GM18498 (cell line): ENCODE data around the gene HAPLN3.
"Not testable (repeated sequence)": the region's sequence is repeated elsewhere in the genome, so short reads cannot be mapped to it uniquely, and the experiment has no call there.

Experiments used
- ATAC-seq: cut with Tn5 transposase; IDR thresholded peaks from one replicate; pipeline ENCODE4 v1.9.1; 2021; ENCODE audit warnings: mild to moderate bottlenecking, moderate library complexity; ENCODE audit not compliant: unreplicated experiment

HAPLN3 gene

DNA sequence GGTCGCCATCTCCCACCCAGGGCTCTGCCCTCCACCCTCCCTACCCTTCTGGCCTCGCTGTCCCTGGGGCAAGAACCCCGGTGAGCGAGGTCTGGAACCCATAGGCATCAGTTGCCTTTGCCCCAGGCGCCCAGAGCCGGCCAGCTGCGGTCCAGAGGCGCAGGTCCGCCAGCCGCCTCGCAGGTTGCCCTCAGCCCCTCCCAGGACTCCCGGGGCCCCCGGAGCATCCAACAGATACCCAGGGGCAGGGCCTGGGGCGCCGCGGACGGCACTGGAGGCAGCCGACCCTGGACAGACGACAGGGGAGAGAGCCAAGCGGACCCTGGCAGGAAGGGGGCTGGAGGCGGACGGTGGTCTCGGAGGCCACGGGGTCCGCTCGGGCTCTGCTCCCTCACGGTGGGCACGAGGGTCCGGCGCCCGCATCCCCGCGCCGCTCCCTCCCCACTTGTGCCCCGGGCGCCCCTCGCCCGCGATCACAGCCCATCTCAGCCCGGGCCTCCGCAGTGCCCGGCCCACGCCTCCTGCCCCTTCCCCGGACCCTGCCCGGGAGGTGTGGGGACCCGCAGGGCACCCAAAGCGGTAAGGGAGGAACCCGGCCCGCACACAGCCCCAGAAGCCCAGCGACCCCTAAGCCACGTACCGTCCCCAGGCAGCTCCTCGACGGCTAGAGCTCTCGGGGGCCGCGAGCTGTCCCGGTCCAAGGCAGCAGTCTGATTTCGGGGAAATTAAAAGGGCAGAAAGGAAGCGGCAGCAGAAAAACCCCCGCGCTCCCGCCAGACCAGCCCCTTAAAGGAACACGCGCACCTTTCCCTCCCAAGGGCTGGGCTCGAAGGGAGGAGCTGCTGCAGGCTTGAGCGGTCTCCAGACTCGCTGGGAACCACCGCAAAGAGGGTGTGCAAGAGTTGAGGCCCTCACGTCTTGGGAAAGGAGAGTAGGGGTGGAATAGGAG, at the start of gene HAPLN3:
Gene HAPLN3, minus strand, starts transcription at position 726 of the 949 bp plus-strand sequence. CDS start 8,246 bp downstream, outside the sequence.
- peak; percentile 42 for ATAC-seq

- ATAC-seq, result no peak
Measured at GRCh38 chr15:88940110-88940675, 44.8 kb upstream of the HAPLN3 start.

DNA sequence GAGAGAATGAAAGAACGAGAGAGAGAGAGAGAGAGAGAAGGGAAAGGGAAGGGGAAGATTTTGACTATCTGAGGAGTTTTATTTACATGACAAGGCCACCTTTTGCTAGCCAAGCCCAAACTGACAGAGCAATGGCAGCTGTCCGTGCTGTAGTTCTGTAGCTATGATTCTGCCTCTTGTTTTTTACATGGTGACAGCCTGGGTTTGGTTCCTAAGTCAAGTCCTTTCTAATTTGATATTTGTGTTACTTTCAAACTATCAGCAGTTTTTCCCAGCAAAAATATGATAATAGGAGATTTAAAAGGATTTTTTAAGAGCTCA, 44.1 kb upstream of the HAPLN3 start:
- no peak for ATAC-seq

DNA sequence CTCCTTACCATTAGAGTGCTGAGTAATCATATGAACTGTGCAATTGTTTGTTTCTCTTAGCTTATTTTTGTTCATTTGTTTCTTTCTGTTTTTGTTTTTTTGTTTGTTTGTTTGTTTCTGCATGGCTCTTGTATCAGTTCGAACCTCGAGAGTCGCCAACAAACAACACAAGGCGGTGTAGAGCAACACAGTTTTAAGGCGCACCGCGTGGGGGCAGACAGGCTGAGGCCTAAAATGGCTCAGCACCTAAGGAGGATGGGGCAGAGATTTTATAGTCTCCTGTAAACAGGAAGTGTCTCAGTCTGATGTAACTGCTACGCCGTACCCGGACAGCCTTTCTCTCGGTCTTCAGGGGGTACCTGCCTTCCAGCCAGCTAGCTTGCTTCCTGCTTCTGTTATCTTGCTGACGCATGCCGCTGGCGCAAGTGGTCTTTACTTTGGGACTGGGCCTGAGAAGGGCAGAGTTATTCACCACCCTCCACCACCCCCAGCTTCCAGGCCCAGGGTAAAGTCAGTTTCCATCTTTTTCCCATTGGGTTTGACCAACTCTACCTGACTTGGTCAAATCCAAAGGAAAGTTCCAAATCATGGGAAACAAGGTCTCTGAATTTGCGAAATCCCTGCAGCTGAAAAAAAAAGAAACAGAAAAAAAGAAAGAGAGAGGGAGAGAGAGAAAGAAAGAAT, 43.6 kb upstream of the HAPLN3 start:
- ATAC-seq, result no peak

GRCh38 chr15:88934449-88934848, 39.1 kb upstream of the HAPLN3 start:
- ATAC-seq, result not testable (repeated sequence)

DNA sequence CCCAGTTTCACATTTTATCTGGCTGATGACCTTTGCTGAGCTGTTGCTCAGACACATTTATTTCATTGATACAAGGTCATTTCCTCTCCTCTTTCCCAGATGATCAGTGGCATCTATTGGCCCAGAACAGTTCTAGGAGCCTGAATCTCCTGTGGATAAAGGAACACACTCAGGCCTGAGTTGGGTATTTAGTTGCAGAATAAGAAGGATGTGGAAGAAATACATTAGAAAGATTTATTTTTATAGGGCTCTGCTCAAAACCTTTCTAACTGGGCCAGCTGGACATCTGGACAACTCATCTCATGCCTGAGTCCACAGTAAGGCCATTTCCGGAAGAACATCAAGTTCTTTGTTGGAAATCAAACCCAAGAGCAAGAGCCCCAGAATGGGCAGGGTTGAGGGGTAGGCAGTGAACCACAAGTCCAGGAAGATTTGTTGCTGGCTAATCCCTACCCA, 37.6 kb upstream of the HAPLN3 start:
- no peak for ATAC-seq

- no peak for ATAC-seq
Measured at GRCh38 chr15:88932271-88932874, 37.0 kb upstream of the HAPLN3 start.

DNA sequence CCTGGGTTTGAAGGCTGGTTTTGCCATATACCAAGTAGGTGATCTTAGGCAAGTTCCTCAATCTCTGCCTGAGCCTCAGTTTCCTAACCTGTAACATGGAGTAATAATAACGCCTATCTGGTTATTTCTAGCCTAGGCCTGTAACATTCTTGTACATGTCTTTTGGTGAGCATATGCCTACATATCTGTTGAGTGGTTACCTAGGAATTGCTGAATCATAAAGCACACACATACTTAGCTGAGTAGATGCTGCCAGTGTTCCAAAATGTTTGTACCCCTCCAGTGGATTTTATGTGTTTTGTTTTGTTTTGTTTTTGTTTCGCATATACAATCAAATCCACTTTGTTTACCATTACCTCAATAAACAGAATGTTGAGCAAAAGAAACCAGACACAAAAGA, 35.2 kb upstream of the HAPLN3 start:
- ATAC-seq, result no peak

- not testable (repeated sequence) for ATAC-seq
Measured at GRCh38 chr15:88929358-88930098, 34.2 kb upstream of the HAPLN3 start.

DNA sequence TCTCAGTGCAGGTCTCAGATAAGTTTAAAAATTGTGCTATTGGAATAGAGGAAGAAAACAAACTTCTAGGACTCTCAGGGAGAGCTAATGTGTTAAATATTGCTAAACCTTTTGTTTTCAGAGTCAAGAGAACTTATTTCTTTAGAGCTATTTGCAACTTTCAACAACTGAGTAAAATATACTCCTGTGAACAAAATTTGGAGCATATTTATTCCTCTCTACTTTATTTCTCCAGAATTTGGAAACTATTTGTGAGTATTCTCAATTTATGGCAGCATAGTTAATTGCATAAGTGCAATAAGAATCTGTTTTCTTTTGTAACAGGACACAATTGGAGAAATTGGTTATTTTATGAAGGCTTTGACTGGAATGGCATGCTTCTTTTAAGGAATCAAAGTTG, 32.8 kb upstream of the HAPLN3 start:
- ATAC-seq, result not testable (repeated sequence)

DNA sequence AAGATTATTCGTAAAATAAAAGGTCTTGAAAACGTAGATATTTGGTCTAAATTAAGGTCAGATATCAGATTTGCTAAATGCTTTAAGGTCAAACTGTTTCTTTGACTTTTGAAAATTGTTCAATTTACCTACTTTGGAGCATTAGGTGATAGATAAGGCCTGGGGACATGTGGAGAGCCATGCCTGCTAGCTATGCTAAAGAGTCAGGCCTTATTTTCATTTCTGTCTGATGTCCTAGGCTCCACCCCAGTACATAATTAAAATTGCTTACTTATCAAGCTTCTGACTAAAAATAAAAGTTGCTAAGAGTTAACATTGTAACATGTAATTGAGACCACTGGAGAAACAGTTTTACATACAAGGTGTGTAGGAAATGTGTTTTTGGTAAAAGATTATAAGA, 30.3 kb upstream of the HAPLN3 start:
- not testable (repeated sequence) for ATAC-seq

DNA sequence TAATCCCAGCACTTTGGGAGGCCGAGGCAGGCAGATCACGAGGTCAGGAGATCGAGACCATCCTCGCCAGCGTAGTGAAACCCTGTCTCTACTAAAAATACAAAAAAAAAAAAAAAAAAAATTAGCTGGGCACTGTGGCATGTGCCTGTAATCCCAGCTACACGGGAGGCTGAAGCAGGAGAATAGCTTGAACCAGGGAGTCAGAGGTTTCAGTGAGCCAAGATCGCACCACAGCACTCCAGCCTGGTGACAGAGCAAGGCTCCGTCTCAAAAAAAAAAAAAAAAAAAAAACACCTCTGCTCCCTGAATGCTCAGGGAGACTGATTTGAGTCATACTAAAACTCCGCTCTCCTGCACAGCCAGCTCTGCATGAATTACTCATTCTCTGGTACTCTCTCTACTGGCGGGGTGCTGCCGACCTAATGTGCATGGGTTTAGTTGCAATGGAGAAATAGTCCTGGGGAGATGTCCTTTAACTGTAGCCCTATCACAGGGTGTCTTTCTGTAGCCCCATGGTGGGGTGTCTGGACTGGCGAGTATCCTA, 25.6 kb upstream of the HAPLN3 start:
- peak; percentile 65 for ATAC-seq

- no peak for ATAC-seq
Measured at GRCh38 chr15:88920186-88920891, 25.0 kb upstream of the HAPLN3 start.

GRCh38 chr15:88918738-88919137, 23.4 kb upstream of the HAPLN3 start:
- peak; percentile 54 for ATAC-seq

DNA sequence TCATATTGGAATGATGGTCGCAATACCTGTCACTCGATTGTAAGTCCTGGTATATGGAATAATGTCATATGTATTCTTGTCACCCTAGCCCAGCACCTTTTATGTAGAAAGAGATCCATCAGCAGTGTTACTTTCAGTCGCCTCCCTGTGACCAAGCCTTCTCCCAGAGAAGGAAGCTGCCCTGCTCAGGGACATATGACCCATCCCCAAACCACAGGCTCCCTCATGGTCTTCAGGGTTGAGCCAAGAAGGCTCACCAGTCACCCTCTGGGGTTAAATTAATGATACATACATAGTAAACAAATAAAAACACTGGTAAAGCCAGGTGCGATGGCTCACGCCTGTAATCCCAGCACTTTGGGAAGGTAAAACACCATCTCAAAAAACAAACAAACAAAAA, 22.4 kb upstream of the HAPLN3 start:
- no peak for ATAC-seq

GRCh38 chr15:88915354-88915753, 20.0 kb upstream of the HAPLN3 start:
- ATAC-seq, result no peak

DNA sequence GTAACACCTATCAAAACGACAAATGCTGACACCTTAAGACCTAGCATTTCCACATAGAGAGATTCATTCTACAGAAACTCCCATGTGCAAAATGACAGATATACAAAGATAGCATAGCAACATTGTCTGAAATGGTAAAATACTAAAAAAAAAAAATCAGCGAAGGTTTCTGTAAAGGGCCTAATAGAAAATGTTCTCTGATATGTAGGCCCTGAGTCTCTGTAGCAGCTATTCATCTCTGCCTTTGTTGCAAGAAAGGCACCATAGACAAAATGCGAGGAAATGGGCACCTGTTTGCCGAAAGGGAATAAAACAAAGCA, 18.5 kb upstream of the HAPLN3 start:
- no peak for ATAC-seq

DNA sequence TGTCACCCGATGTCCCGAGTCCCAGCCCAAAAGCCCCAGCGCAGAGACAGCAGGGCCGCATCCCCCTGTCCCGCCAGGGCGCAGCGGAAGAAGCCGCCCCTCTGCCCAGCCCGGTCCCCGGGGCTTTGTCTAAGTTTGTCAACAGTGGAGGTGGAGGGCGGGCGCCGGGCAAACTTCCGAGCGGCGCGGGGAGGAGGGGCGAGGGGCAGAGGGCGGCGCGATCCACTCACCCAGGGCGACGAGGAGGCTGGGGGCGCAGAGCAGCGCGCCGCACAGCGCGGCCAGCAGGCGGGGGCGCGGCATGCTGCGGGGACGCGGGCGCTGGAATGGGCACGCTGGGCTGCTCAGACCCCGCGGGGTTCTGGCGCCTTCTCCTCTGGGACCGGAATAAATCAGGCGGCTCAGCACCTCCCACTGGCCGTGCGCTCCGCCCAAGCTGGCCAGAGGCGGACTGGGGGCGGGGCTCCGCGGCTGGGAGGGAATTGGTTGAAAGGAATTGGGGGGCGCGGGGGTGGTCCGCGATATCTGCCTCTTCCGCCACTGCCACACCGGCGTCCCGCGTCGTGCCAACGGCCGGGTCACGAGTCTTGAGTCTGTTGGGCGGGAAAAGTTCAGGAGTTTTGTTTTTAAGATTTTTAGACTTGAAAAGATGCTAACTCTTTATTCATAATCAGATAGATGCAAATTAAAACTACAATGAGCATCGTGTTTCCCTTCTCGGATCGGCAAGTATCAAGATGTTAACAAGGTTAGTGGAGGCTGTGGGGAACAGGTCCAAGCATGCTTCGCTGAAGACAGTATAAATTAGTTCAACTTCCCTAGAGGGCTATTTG, 17.9 kb upstream of the HAPLN3 start, which contains the start of gene MFGE8:
Gene MFGE8, minus strand, starts transcription at position 363 of the 833 bp plus-strand sequence. Its CDS starts 60 bp downstream, at position 303.
- peak; percentile 88 for ATAC-seq

DNA sequence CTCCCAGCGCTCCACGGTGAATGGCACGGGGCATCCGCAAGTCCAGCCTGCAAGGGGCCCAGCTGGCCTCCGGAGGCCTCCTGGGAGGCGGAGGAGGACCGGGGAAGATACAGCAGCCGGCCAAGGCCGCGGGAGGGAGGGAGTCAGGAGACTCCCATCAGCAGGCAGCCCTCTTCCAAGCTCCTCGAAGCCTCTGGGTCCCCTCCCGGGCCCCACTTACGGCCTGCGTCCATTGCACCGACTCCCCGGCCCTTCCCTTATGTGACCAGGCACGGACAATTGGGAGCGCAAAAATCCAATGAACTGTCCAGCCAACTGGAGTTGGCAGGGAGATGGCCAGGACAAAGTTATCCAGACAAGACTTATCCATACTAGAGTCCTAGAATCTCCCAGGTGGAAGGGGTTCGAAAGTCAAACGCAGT, 17.2 kb upstream of the HAPLN3 start:
- ATAC-seq, result no peak
